ENCODE measurements around the gene CHST6. TPM values are rescaled to one million over a fixed set of nuclear protein-coding genes. Genes with fewer than 3 reads are reported as not detected.

Gene CHST6
- total and polyA plus RNA-seq, 9 of the 15 experiments (the other 6 are each of a cell fraction or from before 2014, with no cell fraction given) = 0.01 to 0.05 (median 0.02) TPM; not detected in 6

DNA sequence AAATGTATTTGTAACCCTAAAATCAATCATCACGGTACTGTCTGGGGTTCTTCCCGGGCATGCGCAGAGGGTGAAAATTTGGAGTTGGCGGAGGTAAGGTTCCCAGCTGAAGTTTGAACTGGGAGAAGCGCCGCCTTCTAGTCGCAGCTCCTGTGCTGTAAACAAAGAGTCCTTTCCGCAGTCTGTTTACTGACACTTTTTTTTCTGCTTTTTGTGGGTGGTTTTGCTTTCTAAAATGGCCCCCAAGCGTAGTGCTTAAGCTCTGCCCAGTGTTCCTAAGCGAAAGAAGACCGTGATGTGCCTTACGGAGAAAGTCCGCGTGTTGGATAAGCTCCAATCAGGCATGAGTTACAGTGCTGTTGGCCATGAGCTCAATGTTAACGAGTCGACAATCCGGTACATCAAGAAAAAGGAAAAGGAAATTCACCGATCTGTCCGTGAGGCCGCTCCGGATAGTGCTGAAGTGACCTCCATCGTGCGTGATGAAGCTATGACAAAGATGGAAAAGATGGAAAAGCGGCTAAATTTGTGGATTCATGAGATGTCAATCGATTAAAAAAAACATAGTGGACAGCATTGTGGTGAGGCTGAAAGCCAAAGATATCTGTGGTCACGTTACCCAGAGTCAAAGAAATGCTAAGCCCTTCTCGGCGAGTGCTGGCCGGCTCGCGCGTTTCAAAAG lies 61.4 kb downstream of the CHST6 start (continued):
- TF ChIP-seq IRF1 (CRISPR knock-in tag; IDR thresholded peaks at IDR 0.05; ENCODE audit: borderline replicate concordance) (0 out of 2 replicates have a peak, but pooled peaks have one; percentile 43), LEF1 (IDR thresholded peaks at IDR 0.05) (peak; percentile 49; the same call in 1 of the 2 replicates), BCLAF1 (IDR thresholded peaks at IDR 0.05; ENCODE audit: borderline replicate concordance in 1 of 2, control insufficient read depth in 1 of 2, low read depth in 2 of 2, low read length in 1 of 2) (no peak), MGA (IDR thresholded peaks at IDR 0.05) (peak; percentile 96), GTF2F1 (IDR thresholded peaks at IDR 0.05; ENCODE audit: low read depth, low read length) (no peak), CGGBP1 (CRISPR knock-in tag; IDR thresholded peaks at IDR 0.05) (0 out of 2 replicates have a peak, but pooled peaks have one; percentile 20)
- TF ChIP-seq, protein P1, sequence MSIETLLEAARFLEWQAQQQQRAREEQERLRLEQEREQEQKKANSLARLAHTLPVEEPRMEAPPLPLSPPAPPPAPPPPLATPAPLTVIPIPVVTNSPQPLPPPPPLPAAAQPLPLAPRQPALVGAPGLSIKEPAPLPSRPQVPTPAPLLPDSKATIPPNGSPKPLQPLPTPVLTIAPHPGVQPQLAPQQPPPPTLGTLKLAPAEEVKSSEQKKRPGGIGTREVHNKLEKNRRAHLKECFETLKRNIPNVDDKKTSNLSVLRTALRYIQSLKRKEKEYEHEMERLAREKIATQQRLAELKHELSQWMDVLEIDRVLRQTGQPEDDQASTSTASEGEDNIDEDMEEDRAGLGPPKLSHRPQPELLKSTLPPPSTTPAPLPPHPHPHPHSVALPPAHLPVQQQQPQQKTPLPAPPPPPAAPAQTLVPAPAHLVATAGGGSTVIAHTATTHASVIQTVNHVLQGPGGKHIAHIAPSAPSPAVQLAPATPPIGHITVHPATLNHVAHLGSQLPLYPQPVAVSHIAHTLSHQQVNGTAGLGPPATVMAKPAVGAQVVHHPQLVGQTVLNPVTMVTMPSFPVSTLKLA (conservative IDR thresholded peaks at IDR 0.05) = peak in 1 of 2 experiments; percentile 12; a peak in 2 of 4 replicates

Data from K562 (cell line).